DOHH2 (cell line): Measurements from ENCODE around the gene EPHA6.

ENCODE experiments used
- H3F3A ChIP-seq: fragments of 200-600 bp; sonication (generic), shearing (Covaris generic); 2 replicates; pipeline ENCODE4 v1.6.0; 2016; ENCODE audit warnings: antibody characterized with exemption, mild to moderate bottlenecking; ENCODE audit not compliant: control insufficient read depth, insufficient read depth
- H3K27ac ChIP-seq: fragments of 200-600 bp; sonication (generic); 2 replicates; pipeline ENCODE4 v1.5.1; 2014; ENCODE audit warnings: low read depth, mild to moderate bottlenecking, low read length, moderate library complexity
- H3K27me3 ChIP-seq: fragments of 200-600 bp; sonication (generic); 2 replicates; pipeline ENCODE4 v1.6.1; 2014; ENCODE audit warnings: mild to moderate bottlenecking, low read length, mixed read lengths; ENCODE audit not compliant: control insufficient read depth
- H3K36me3 ChIP-seq: fragments of 200-600 bp; sonication (generic); 2 replicates; pipeline ENCODE4 v1.6.1; 2014; ENCODE audit warnings: mild to moderate bottlenecking, low read length, moderate library complexity, mixed read lengths; ENCODE audit not compliant: control insufficient read depth
- H3K4me1 ChIP-seq: fragments of 200-600 bp; sonication (generic); 2 replicates; pipeline ENCODE4 v1.6.1; 2014; ENCODE audit warnings: mild to moderate bottlenecking, low read length, mixed read lengths; ENCODE audit not compliant: control insufficient read depth
- H3K4me2 ChIP-seq: fragments of 200-600 bp; sonication (generic); 2 replicates; pipeline ENCODE4 v1.6.0; 2014; ENCODE audit warnings: mild to moderate bottlenecking, low read length, moderate library complexity
- H3K4me3 ChIP-seq: fragments of 200-600 bp; sonication (generic); 2 replicates; pipeline ENCODE4 v1.5.1; 2014; ENCODE audit warnings: mild to moderate bottlenecking, low read length, mixed read lengths
- H3K79me2 ChIP-seq: fragments of 200-600 bp; sonication (generic); 2 replicates; pipeline ENCODE4 v1.6.1; 2014; ENCODE audit warnings: mild to moderate bottlenecking, low read length, mixed read lengths; ENCODE audit not compliant: control insufficient read depth
- H3K9me2 ChIP-seq: fragments of 200-600 bp; sonication (generic); replicated peaks from 2 replicates; pipeline ENCODE4 v1.6.1; 2014; ENCODE audit warnings: mild to moderate bottlenecking, low read length, mixed read lengths; ENCODE audit not compliant: control insufficient read depth
- H3K9me3 ChIP-seq: fragments of 200-600 bp; sonication (generic); 2 replicates; pipeline ENCODE4 v1.6.1; 2014; ENCODE audit warnings: antibody characterized with exemption, low read length, mixed read lengths; ENCODE audit not compliant: control insufficient read depth, insufficient read depth
- H4K20me1 ChIP-seq: fragments of 200-600 bp; sonication (generic); 2 replicates; pipeline ENCODE4 v1.6.0; 2014; ENCODE audit warnings: low read depth, mild to moderate bottlenecking, antibody characterized with exemption, low read length, moderate library complexity; ENCODE audit not compliant: control insufficient read depth, insufficient read depth
- EZH2phosphoT487 ChIP-seq: fragments of 200-600 bp; sonication (generic); IDR thresholded peaks from 2 replicates; pipeline ENCODE4 v1.6.1; 2017; ENCODE audit warnings: borderline replicate concordance, mild to moderate bottlenecking, antibody characterized with exemption, low read length, moderate library complexity, mixed read lengths
- TF ChIP-seq, protein P1 (sequence below): fragments of 200-600 bp; sonication (generic); IDR thresholded peaks from one replicate; pipeline ENCODE4 v1.5.1; 2014; ENCODE audit warnings: antibody characterized with exemption, mild to moderate bottlenecking, low read depth, low read length; ENCODE audit not compliant: poor library complexity, severe bottlenecking

EPHA6 gene

DNA sequence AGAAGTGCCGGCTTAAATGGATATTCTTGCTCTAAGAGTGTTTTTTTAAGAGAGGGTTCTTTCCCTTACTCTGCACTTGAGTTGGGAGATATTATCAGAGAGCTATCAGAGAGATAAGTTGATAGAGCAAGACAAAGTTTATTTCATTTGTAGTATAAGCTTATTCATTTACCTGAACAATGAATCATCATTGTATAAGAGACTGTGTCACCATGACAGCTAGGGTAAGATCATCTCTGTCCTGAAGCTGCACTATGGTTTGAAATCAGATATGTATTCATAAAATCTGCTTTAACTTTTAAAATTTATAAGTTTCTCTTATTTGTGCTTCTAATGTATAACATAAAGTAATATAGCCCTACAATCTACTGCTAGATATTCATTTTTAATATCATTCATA is 822.1 kb downstream of the EPHA6 start:
- Histone ChIP-seq H3K4me2 (no peak overlapping the region), H3K9me2 (no peaks in the 10 kb centered on the region), H4K20me1 (no peaks in the 10 kb centered on the region), H3K27ac (no peak overlapping the region), H3K9me3 (no peaks in the 10 kb centered on the region), H3K36me3 (no peaks in the 10 kb centered on the region), H3K79me2 (no peaks in the 10 kb centered on the region), H3K4me1 (no peaks in the 10 kb centered on the region), H3K27me3 (no peaks in the 10 kb centered on the region), H3K4me3 (no peak overlapping the region), H3F3A (no peaks in the 10 kb centered on the region)
- TF ChIP-seq EZH2phosphoT487, result no peak
- TF ChIP-seq, protein P1, sequence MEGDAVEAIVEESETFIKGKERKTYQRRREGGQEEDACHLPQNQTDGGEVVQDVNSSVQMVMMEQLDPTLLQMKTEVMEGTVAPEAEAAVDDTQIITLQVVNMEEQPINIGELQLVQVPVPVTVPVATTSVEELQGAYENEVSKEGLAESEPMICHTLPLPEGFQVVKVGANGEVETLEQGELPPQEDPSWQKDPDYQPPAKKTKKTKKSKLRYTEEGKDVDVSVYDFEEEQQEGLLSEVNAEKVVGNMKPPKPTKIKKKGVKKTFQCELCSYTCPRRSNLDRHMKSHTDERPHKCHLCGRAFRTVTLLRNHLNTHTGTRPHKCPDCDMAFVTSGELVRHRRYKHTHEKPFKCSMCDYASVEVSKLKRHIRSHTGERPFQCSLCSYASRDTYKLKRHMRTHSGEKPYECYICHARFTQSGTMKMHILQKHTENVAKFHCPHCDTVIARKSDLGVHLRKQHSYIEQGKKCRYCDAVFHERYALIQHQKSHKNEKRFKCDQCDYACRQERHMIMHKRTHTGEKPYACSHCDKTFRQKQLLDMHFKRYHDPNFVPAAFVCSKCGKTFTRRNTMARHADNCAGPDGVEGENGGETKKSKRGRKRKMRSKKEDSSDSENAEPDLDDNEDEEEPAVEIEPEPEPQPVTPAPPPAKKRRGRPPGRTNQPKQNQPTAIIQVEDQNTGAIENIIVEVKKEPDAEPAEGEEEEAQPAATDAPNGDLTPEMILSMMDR, result no peak

DNA sequence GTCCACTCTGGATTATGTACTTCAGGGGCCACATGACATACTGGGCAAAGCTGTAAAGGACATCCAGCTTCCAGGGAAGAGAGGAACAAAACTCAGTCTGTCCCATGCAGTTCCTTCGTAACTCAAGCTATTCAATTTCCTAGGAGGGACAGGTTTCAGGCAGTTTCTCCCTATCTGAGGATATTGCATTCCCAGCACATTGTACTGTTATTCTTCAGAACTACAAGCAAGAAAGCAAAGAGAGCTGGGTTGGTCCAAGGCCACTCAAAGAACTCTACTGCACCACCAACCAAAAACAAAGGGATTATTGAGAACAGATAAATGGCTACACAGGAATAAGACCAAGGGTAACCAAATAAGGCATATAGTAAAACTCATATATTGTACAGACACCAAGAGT is 832.5 kb downstream of the EPHA6 start:
- Histone ChIP-seq H3K36me3 (no peaks in the 10 kb centered on the region), H3K4me2 (no peak overlapping the region), H4K20me1 (no peaks in the 10 kb centered on the region), H3K4me3 (no peak overlapping the region), H3K27me3 (no peaks in the 10 kb centered on the region; the same call in 1 of the 2 replicates), H3K27ac (no peak overlapping the region), H3K9me2 (no peaks in the 10 kb centered on the region), H3K79me2 (no peaks in the 10 kb centered on the region), H3K9me3 (no peaks in the 10 kb centered on the region), H3K4me1 (no peaks in the 10 kb centered on the region), H3F3A (no peaks in the 10 kb centered on the region)
- TF ChIP-seq, protein P1, result no peak
- TF ChIP-seq EZH2phosphoT487, result no peak

DNA sequence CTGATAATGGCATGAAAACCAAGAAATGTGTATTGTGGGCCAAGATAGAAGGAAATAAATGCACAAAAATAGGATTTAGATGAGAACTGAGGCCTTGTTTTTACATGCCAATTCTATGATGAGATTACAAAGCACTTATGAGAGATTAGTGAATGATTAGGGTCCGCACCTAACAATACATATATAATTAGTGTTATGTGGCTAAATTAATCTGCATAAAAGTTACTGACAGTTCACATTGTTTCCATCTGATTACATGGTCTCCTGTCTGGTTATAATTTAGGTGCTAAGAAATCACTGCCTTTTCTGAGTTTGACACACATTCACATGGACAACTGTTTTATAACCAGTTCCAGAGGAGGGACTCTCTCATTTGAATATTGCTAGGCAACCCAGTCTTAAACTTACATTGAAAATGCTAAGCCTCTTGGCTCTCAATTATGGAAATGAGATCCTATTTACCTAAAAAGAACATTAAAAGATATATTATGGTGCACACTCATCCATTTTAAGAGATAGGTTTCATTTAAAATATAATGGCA is 833.1 kb downstream of the EPHA6 start:
- Histone ChIP-seq H3K27ac (no peak overlapping the region), H3K79me2 (no peaks in the 10 kb centered on the region), H3F3A (no peaks in the 10 kb centered on the region), H4K20me1 (no peaks in the 10 kb centered on the region), H3K4me3 (no peak overlapping the region), H3K4me1 (no peaks in the 10 kb centered on the region), H3K27me3 (no peaks in the 10 kb centered on the region; the same call in 1 of the 2 replicates), H3K4me2 (no peak overlapping the region), H3K36me3 (no peaks in the 10 kb centered on the region), H3K9me2 (no peaks in the 10 kb centered on the region), H3K9me3 (no peaks in the 10 kb centered on the region)
- TF ChIP-seq, protein P1, result no peak
- TF ChIP-seq EZH2phosphoT487, result no peak

DNA sequence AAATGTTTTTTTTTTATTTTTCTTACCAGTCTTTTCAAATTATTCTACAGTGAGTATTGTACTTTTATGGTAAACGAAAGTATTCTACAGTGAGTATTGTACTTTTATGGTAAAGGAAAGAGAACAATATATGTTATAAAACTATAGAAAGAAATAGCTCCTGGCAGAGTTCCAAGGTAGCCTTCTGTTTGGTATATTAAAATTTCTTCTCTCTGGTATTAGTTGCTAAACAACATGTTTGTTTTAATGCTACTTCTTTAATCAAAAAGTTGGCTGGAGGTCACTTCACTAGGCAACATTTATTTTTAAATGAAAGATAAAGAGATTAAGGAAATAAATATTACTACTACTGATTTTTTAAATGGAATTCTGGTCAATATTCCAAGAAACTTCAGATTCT is 841.6 kb downstream of the EPHA6 start:
- H3K9me3 ChIP-seq, result no peaks in the 10 kb centered on the region
- no peak overlapping the region for H3K27ac ChIP-seq
- H3K9me2 ChIP-seq, result no peaks in the 10 kb centered on the region
- TF ChIP-seq EZH2phosphoT487, result no peak
- TF ChIP-seq, protein P1, result no peak
- no peaks in the 10 kb centered on the region; the same call in 1 of the 2 replicates for H4K20me1 ChIP-seq
- no peak overlapping the region for H3K4me2 ChIP-seq
- no peaks in the 10 kb centered on the region for H3F3A ChIP-seq
- no peaks in the 10 kb centered on the region for H3K4me1 ChIP-seq
- no peaks in the 10 kb centered on the region for H3K27me3 ChIP-seq
- no peaks in the 10 kb centered on the region for H3K79me2 ChIP-seq
- no peak overlapping the region for H3K4me3 ChIP-seq
- no peaks in the 10 kb centered on the region for H3K36me3 ChIP-seq
